HL-60 (cell line): ENCODE results near the gene LRRTM3.

Experiments
- GABPA ChIP-seq: IDR thresholded peaks from 2 replicates; pipeline ENCODE4 v1.6.1; 2012; ENCODE audit warnings: low read depth
- POLR2AphosphoS5 ChIP-seq: IDR thresholded peaks from 2 replicates; pipeline ENCODE4 v1.6.1; 2012; ENCODE audit warnings: low read depth
- SPI1 ChIP-seq: IDR thresholded peaks from 2 replicates; pipeline ENCODE4 v1.6.1; 2012; ENCODE audit warnings: low read depth, mild to moderate bottlenecking, borderline replicate concordance
- TF ChIP-seq, protein P1 (sequence below): IDR thresholded peaks from one replicate; pipeline ENCODE4 v1.5.1; 2011; ENCODE audit warnings: low read length, control low read depth, inconsistent platforms; ENCODE audit not compliant: insufficient read depth
- TF ChIP-seq, protein P2 (sequence below): IDR thresholded peaks from 2 replicates; pipeline ENCODE4 v1.6.1; 2012; ENCODE audit warnings: low read depth; ENCODE audit not compliant: insufficient replicate concordance

DNA sequence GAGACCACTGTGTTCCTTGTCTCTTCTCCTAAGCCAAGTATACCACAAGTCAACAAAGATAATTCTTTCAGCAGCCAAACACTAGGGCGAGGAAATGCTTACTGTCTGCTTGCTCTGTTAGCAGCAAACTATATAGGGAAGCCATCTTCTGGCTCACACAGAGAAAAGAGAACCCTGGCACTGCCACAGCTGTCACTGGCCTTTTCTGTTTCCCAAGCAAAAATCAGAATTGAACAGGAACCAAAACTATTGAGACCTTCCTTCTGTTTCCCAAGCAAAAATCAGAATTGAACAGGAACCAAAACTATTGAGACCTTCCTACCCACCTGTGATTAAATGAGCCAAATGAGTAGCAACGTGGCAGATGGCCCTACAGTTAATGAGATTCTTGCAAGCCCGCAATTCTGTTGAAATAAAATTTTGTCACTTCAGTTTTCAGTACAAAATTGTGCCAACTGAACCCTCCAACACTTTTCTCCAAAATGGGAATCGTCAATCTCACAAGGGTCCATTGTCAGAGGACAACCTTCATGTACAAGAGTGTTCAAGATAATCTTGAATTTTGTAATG lies 54.5 kb downstream of the LRRTM3 start:
- TF ChIP-seq, protein P1, sequence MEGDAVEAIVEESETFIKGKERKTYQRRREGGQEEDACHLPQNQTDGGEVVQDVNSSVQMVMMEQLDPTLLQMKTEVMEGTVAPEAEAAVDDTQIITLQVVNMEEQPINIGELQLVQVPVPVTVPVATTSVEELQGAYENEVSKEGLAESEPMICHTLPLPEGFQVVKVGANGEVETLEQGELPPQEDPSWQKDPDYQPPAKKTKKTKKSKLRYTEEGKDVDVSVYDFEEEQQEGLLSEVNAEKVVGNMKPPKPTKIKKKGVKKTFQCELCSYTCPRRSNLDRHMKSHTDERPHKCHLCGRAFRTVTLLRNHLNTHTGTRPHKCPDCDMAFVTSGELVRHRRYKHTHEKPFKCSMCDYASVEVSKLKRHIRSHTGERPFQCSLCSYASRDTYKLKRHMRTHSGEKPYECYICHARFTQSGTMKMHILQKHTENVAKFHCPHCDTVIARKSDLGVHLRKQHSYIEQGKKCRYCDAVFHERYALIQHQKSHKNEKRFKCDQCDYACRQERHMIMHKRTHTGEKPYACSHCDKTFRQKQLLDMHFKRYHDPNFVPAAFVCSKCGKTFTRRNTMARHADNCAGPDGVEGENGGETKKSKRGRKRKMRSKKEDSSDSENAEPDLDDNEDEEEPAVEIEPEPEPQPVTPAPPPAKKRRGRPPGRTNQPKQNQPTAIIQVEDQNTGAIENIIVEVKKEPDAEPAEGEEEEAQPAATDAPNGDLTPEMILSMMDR: no peak
- TF ChIP-seq POLR2AphosphoS5 (no peak), GABPA (no peak), SPI1 (no peak)
- TF ChIP-seq, protein P2, sequence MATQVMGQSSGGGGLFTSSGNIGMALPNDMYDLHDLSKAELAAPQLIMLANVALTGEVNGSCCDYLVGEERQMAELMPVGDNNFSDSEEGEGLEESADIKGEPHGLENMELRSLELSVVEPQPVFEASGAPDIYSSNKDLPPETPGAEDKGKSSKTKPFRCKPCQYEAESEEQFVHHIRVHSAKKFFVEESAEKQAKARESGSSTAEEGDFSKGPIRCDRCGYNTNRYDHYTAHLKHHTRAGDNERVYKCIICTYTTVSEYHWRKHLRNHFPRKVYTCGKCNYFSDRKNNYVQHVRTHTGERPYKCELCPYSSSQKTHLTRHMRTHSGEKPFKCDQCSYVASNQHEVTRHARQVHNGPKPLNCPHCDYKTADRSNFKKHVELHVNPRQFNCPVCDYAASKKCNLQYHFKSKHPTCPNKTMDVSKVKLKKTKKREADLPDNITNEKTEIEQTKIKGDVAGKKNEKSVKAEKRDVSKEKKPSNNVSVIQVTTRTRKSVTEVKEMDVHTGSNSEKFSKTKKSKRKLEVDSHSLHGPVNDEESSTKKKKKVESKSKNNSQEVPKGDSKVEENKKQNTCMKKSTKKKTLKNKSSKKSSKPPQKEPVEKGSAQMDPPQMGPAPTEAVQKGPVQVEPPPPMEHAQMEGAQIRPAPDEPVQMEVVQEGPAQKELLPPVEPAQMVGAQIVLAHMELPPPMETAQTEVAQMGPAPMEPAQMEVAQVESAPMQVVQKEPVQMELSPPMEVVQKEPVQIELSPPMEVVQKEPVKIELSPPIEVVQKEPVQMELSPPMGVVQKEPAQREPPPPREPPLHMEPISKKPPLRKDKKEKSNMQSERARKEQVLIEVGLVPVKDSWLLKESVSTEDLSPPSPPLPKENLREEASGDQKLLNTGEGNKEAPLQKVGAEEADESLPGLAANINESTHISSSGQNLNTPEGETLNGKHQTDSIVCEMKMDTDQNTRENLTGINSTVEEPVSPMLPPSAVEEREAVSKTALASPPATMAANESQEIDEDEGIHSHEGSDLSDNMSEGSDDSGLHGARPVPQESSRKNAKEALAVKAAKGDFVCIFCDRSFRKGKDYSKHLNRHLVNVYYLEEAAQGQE: no peak
